ENCODE measurements around the gene AMACR.

AMACR gene

GRCh38 chr5:33992864-33993263 is 15.0 kb downstream of the AMACR start:
- no peak overlapping the region for H2AFZ ChIP-seq (ENCODE audit: low read length, unreplicated experiment)
- H3K27ac ChIP-seq (ENCODE audit: low read depth, low read length) = no peak overlapping the region
- H3K4me3 ChIP-seq (ENCODE audit: low read depth, low read length) = no peak overlapping the region
- no peaks in the 10 kb centered on the region for H3K27me3 ChIP-seq (ENCODE audit: insufficient read depth, low read length)
- peaks cover 16% of the 10 kb centered on the region for H3K36me3 ChIP-seq (ENCODE audit: insufficient read depth, low read length)
- H3K79me2 ChIP-seq (ENCODE audit: control insufficient read depth, insufficient read depth, low read length, unreplicated experiment) = no peaks in the 10 kb centered on the region
- H3K4me1 ChIP-seq (ENCODE audit: control insufficient read depth, insufficient read depth, low read length, unreplicated experiment) = peaks cover 6% of the 10 kb centered on the region

DNA sequence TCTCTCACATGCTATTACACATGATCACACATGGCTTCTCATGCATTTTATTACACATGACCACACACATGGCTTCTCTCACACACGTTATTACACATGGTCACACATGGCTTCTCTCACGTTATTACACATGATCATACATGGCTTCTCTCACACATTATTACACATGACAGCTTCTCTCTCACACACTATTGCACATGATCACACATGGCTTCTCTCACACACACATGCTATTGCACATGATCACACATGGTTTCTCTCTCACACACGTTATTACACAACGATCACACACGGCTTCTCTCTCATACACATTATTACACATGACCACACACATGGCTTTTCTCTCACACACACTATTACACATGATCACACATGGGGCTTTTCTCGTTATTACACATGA is 22.4 kb downstream of the AMACR start:
- Histone ChIP-seq H3K36me3 (ENCODE audit: insufficient read depth, low read length) (peaks cover 23% of the 10 kb centered on the region), H3K4me3 (ENCODE audit: low read depth, low read length) (no peak overlapping the region), H2AFZ (ENCODE audit: low read length, unreplicated experiment) (no peak overlapping the region), H3K79me2 (ENCODE audit: control insufficient read depth, insufficient read depth, low read length, unreplicated experiment) (no peaks in the 10 kb centered on the region), H3K27me3 (ENCODE audit: insufficient read depth, low read length) (no peaks in the 10 kb centered on the region), H3K27ac (ENCODE audit: low read depth, low read length) (no peak overlapping the region), H3K4me1 (ENCODE audit: control insufficient read depth, insufficient read depth, low read length, unreplicated experiment) (no peaks in the 10 kb centered on the region)

DNA sequence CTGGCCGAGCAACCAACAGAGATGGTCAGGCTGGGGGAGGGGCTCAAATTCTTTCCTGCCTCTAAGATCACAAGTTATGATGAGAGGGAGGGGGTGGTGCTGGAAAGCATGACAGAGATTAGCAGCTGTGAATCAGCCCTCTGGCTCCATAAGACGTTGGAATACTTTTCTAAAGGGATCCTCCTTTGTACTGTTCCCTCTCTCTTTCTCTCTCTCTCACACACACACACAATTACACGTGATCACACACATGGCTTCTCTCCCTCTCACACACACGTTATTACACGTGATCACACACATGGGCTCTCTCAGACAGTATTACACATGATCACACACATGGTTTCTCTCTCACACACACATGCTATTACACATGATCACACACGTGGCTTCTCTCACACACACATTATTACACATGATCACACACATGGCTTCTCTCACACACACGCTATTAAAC is 23.2 kb downstream of the AMACR start, which contains the start of gene SLC45A2:
SLC45A2 (minus strand) TSS at position 23 of the 454 bp plus-strand sequence. CDS start 110 bp downstream, outside the sequence.
- Histone ChIP-seq H3K4me1 (ENCODE audit: control insufficient read depth, insufficient read depth, low read length, unreplicated experiment) (no peaks in the 10 kb centered on the region), H3K36me3 (ENCODE audit: insufficient read depth, low read length) (peaks cover 23% of the 10 kb centered on the region), H3K27me3 (ENCODE audit: insufficient read depth, low read length) (no peaks in the 10 kb centered on the region), H3K27ac (ENCODE audit: low read depth, low read length) (no peak within 1 kb of the TSS), H2AFZ (ENCODE audit: low read length, unreplicated experiment) (no peak within 1 kb of the TSS), H3K4me3 (ENCODE audit: low read depth, low read length) (no peak within 1 kb of the TSS), H3K79me2 (ENCODE audit: control insufficient read depth, insufficient read depth, low read length, unreplicated experiment) (no peaks in the 10 kb centered on the region)

GRCh38 chr5:33984178-33984577 is 23.7 kb downstream of the AMACR start:
- Histone ChIP-seq H3K27me3 (ENCODE audit: insufficient read depth, low read length) (no peaks in the 10 kb centered on the region), H2AFZ (ENCODE audit: low read length, unreplicated experiment) (no peak overlapping the region), H3K4me3 (ENCODE audit: low read depth, low read length) (no peak overlapping the region), H3K36me3 (ENCODE audit: insufficient read depth, low read length) (peaks cover 20% of the 10 kb centered on the region), H3K79me2 (ENCODE audit: control insufficient read depth, insufficient read depth, low read length, unreplicated experiment) (no peaks in the 10 kb centered on the region), H3K27ac (ENCODE audit: low read depth, low read length) (no peak overlapping the region), H3K4me1 (ENCODE audit: control insufficient read depth, insufficient read depth, low read length, unreplicated experiment) (no peaks in the 10 kb centered on the region)

DNA sequence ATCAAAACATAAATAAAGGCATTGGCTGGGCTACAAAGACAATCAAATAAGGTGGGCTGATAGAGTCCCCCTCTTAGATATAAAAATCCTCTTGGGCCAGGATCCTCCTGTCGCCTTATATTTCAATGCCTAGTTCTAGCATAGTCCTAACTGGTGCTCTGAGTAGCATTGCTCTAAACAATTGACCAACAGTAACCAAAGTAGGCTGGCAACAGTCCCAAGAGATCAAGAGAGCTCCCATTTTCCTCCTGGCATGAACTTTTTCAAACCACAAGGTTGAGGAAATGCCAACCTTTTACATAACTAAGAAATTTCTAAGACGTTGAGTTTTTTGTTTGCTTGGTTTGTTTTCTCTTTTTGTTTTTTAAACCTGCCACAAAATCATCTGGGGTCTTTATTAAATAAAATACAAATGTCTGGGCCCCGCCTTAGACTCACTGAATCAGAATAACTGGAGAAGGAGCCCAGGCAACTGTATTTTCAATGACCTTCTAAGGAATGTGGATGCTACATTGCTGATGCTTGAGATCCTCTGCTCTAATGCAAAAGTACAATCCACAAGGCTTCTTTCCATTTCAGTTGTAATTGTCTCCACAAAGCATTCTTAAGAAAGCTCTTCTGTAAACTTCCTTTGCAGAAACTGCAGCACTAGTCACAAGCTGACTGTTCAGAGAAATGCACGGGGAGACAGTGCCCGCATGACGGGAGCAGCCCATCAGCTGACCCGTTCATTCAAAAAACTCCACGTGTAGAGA is 26.3 kb downstream of the AMACR start:
- Histone ChIP-seq H3K79me2 (ENCODE audit: control insufficient read depth, insufficient read depth, low read length, unreplicated experiment) (no peaks in the 10 kb centered on the region), H3K36me3 (ENCODE audit: insufficient read depth, low read length) (no peaks in the 10 kb centered on the region), H3K27me3 (ENCODE audit: insufficient read depth, low read length) (no peaks in the 10 kb centered on the region), H3K4me1 (ENCODE audit: control insufficient read depth, insufficient read depth, low read length, unreplicated experiment) (no peaks in the 10 kb centered on the region), H3K4me3 (ENCODE audit: low read depth, low read length) (no peak overlapping the region), H2AFZ (ENCODE audit: low read length, unreplicated experiment) (no peak overlapping the region), H3K27ac (ENCODE audit: low read depth, low read length) (no peak overlapping the region)

DNA sequence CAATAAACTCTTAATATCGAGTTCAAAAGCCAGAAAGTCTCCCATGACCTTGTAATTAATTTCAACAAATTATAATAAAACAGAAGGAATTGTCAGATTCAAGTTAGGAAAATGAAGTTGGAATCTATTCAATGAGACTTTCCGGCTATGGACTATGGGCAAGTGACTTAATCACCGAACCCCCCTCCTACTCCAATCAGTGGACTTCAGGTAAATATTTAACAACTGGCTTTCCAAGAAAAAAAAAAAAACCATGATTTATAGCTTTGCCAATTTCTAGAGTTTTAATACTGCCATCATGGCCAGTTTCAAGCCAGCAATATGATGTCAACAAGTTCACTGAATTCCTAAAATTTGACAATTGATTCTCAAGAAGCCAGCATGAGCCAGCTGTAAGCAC is 27.8 kb downstream of the AMACR start:
- no peaks in the 10 kb centered on the region for H3K79me2 ChIP-seq (ENCODE audit: control insufficient read depth, insufficient read depth, low read length, unreplicated experiment)
- no peaks in the 10 kb centered on the region for H3K36me3 ChIP-seq (ENCODE audit: insufficient read depth, low read length)
- no peak overlapping the region for H2AFZ ChIP-seq (ENCODE audit: low read length, unreplicated experiment)
- H3K4me1 ChIP-seq (ENCODE audit: control insufficient read depth, insufficient read depth, low read length, unreplicated experiment) = no peaks in the 10 kb centered on the region
- H3K27me3 ChIP-seq (ENCODE audit: insufficient read depth, low read length) = no peaks in the 10 kb centered on the region
- no peak overlapping the region for H3K27ac ChIP-seq (ENCODE audit: low read depth, low read length)
- H3K4me3 ChIP-seq (ENCODE audit: low read depth, low read length) = no peak overlapping the region

DNA sequence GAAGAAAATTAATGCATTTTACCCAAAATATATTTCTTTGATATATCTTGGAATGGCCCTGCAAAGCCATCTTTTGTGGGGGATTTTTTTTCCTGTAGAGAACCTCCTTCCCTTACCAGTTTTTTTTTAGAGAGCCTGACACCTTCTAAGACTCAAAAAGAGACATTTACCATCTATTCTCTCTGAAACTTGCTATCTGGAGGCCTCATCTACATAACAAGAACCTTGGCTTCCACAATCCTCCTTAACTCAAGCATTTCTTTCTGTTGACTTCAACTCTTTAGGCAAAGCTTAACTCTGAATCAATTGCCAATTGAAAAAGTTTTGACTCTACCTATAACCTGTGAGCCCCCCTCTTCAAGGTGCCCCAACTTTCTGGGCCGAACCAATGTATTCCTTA is 29.5 kb downstream of the AMACR start:
- no peak overlapping the region for H2AFZ ChIP-seq (ENCODE audit: low read length, unreplicated experiment)
- no peaks in the 10 kb centered on the region for H3K4me1 ChIP-seq (ENCODE audit: control insufficient read depth, insufficient read depth, low read length, unreplicated experiment)
- no peak overlapping the region for H3K4me3 ChIP-seq (ENCODE audit: low read depth, low read length)
- no peak overlapping the region for H3K27ac ChIP-seq (ENCODE audit: low read depth, low read length)
- H3K79me2 ChIP-seq (ENCODE audit: control insufficient read depth, insufficient read depth, low read length, unreplicated experiment) = no peaks in the 10 kb centered on the region
- no peaks in the 10 kb centered on the region for H3K36me3 ChIP-seq (ENCODE audit: insufficient read depth, low read length)
- no peaks in the 10 kb centered on the region for H3K27me3 ChIP-seq (ENCODE audit: insufficient read depth, low read length)

- Histone ChIP-seq H3K4me1 (ENCODE audit: control insufficient read depth, insufficient read depth, low read length, unreplicated experiment) (no peaks in the 10 kb centered on the region), H3K27me3 (ENCODE audit: insufficient read depth, low read length) (no peaks in the 10 kb centered on the region), H3K27ac (ENCODE audit: low read depth, low read length) (no peak overlapping the region), H3K36me3 (ENCODE audit: insufficient read depth, low read length) (no peaks in the 10 kb centered on the region), H2AFZ (ENCODE audit: low read length, unreplicated experiment) (no peak overlapping the region), H3K79me2 (ENCODE audit: control insufficient read depth, insufficient read depth, low read length, unreplicated experiment) (no peaks in the 10 kb centered on the region), H3K4me3 (ENCODE audit: low read depth, low read length) (no peak overlapping the region)
Measured at GRCh38 chr5:33976307-33976706, 31.5 kb downstream of the AMACR start.

GRCh38 chr5:33975852-33976251 is 32.0 kb downstream of the AMACR start:
- Histone ChIP-seq H3K4me1 (ENCODE audit: control insufficient read depth, insufficient read depth, low read length, unreplicated experiment) (no peaks in the 10 kb centered on the region), H2AFZ (ENCODE audit: low read length, unreplicated experiment) (no peak overlapping the region), H3K79me2 (ENCODE audit: control insufficient read depth, insufficient read depth, low read length, unreplicated experiment) (no peaks in the 10 kb centered on the region), H3K36me3 (ENCODE audit: insufficient read depth, low read length) (no peaks in the 10 kb centered on the region), H3K27ac (ENCODE audit: low read depth, low read length) (no peak overlapping the region), H3K4me3 (ENCODE audit: low read depth, low read length) (no peak overlapping the region), H3K27me3 (ENCODE audit: insufficient read depth, low read length) (no peaks in the 10 kb centered on the region)

GRCh38 chr5:33973271-33973670 is 34.6 kb downstream of the AMACR start:
- no peaks in the 10 kb centered on the region for H3K79me2 ChIP-seq (ENCODE audit: control insufficient read depth, insufficient read depth, low read length, unreplicated experiment)
- H2AFZ ChIP-seq (ENCODE audit: low read length, unreplicated experiment) = no peak overlapping the region
- H3K36me3 ChIP-seq (ENCODE audit: insufficient read depth, low read length) = no peaks in the 10 kb centered on the region
- no peaks in the 10 kb centered on the region for H3K27me3 ChIP-seq (ENCODE audit: insufficient read depth, low read length)
- H3K27ac ChIP-seq (ENCODE audit: low read depth, low read length) = no peak overlapping the region
- no peak overlapping the region for H3K4me3 ChIP-seq (ENCODE audit: low read depth, low read length)
- no peaks in the 10 kb centered on the region for H3K4me1 ChIP-seq (ENCODE audit: control insufficient read depth, insufficient read depth, low read length, unreplicated experiment)

Measured in ACC112 (cell line).